ENCODE data around the gene C1orf210. TPM values are rescaled to one million over a fixed set of nuclear protein-coding genes. Genes with fewer than 3 reads are reported as not detected.
A peak's percentile ranks its signal among the peaks of the same experiment; 100 is the strongest.

C1orf210 gene
- total and polyA plus RNA-seq, 2 of the 13 experiments (the other 11 are each of a cell fraction or from before 2014, with no cell fraction given): 0.49 to 5.1 TPM

GRCh38 chr1:43276673-43277072 lies 8.7 kb downstream of the C1orf210 start (continued):
- TF ChIP-seq SOX13 (IDR thresholded peaks at IDR 0.05) (no peak), SOX13 (CRISPR knock-in tag; conservative IDR thresholded peaks at IDR 0.05 in 1 of 2, IDR thresholded peaks at IDR 0.05 in 1 of 2) (peak in 1 of 2 experiments; percentile 59; a peak in 2 of 4 replicates), ZNF496 (CRISPR knock-in tag; IDR thresholded peaks at IDR 0.05; ENCODE audit: insufficient replicate concordance) (no peak), ARHGAP35 (CRISPR knock-in tag; IDR thresholded peaks at IDR 0.05; ENCODE audit: borderline replicate concordance) (no peak), ARNT (IDR thresholded peaks at IDR 0.05) (no peak), ZNF770 (CRISPR knock-in tag; IDR thresholded peaks at IDR 0.05) (no peak), ZFX (CRISPR knock-in tag; IDR thresholded peaks at IDR 0.05; ENCODE audit: low read depth) (no peak), LBX2 (CRISPR knock-in tag; IDR thresholded peaks at IDR 0.05; ENCODE audit: borderline replicate concordance) (no peak), EZH2 (conservative IDR thresholded peaks at IDR 0.05; ENCODE audit: low read depth, low read length) (no peak), ZNF451 (CRISPR knock-in tag; IDR thresholded peaks at IDR 0.05) (no peak), RERE (CRISPR knock-in tag; IDR thresholded peaks at IDR 0.05; ENCODE audit: low read depth) (no peak), ARID2 (CRISPR knock-in tag; IDR thresholded peaks at IDR 0.05; ENCODE audit: borderline replicate concordance) (no peak), ZFYVE20 (CRISPR knock-in tag; IDR thresholded peaks at IDR 0.05; ENCODE audit: borderline replicate concordance, low read depth) (no peak), SAP130 (CRISPR knock-in tag; IDR thresholded peaks at IDR 0.05; ENCODE audit: low read depth) (peak; percentile 35; the same call in 1 of the 2 replicates), IRX3 (CRISPR knock-in tag; IDR thresholded peaks at IDR 0.05; ENCODE audit: borderline replicate concordance, low read depth) (no peak), AGO2 (optimal IDR thresholded peaks at IDR 0.05; ENCODE audit: low read depth, low read length) (no peak), FOSL2 (CRISPR knock-in tag; IDR thresholded peaks at IDR 0.05) (no peak), TBL1XR1 (IDR thresholded peaks at IDR 0.05; ENCODE audit: borderline replicate concordance, low read length, partially characterized antibody) (no peak), MEIS2 (CRISPR knock-in tag; IDR thresholded peaks at IDR 0.05) (no peak), GFI1 (CRISPR knock-in tag; IDR thresholded peaks at IDR 0.05; ENCODE audit: borderline replicate concordance) (no peak), TCF7 (IDR thresholded peaks at IDR 0.05; ENCODE audit: low read depth) (no peak)
